Colonic mucosa (tissue), 4 donors: Measurements from ENCODE around the gene APOBEC3F. TPM values are rescaled to one million over a fixed set of nuclear protein-coding genes. Genes with fewer than 3 reads are reported as not detected.
"Not testable (repeated sequence)": the region's sequence is repeated elsewhere in the genome, so short reads cannot be mapped to it uniquely, and the experiment has no call there.

ENCODE experiments used
- DNase-seq: peaks from one replicate; pipeline ENCODE4 v3.0.0-alpha.2; 2020
- H3K27ac ChIP-seq: fragments of 200-600 bp; one replicate; pipeline ENCODE4 v1.8.0; 2021
- H3K27me3 ChIP-seq: fragments of 200-600 bp; one replicate; pipeline ENCODE4 v1.8.0; 2021
- H3K36me3 ChIP-seq: fragments of 200-600 bp; one replicate; pipeline ENCODE4 v1.8.0; 2021
- H3K4me1 ChIP-seq: fragments of 200-600 bp; one replicate; pipeline ENCODE4 v1.8.0; 2021; ENCODE audit warnings: mild to moderate bottlenecking
- H3K4me3 ChIP-seq: fragments of 200-600 bp; one replicate; pipeline ENCODE4 v1.8.0; 2021
- H3K9ac ChIP-seq, 2 donors: one replicate each; pipeline ENCODE4 v1.7.0; 2013; ENCODE audit warnings: control low read depth in 2 of 2, low read depth in 2 of 2, low read length in 2 of 2
- H3K9me3 ChIP-seq: fragments of 200-600 bp; one replicate; pipeline ENCODE4 v1.8.0; 2021
- CTCF ChIP-seq: fragments of 200-600 bp; IDR thresholded peaks from one replicate; pipeline ENCODE4 v1.8.0; 2022; ENCODE audit warnings: antibody characterized with exemption, mild to moderate bottlenecking
- intact Hi-C: fragments of 100-400 bp; cut with DNase I; formaldehyde crosslinking; loops from one replicate; pipeline ENCODE4 v1.14.1; 2022
- total RNA-seq, 2 donors: library from RNA; stranded (reverse); fragmentation: NEBNext Ultra II Directional in 1 of 2; extraction: Animal tissue kit (Norgen Biotek cat#: 25700) in 1 of 2; gene quantifications; one replicate each; pipeline ENCODE4 v1.2.1, GENCODE V29; 2021
- donor health status: healthy.
- donor health status: DM: no; HTN: no; CAD: no.
- donor health status: DM: no; HTN: no; CAD: no.

Gene APOBEC3F
- total RNA-seq, 2 donors from 2014 or later, result 7.0 to 7.3 TPM

- intact Hi-C loops, result no loop called here
Observed at GRCh38 chr22:39010946-39011345, 29.7 kb upstream of the APOBEC3F start.

GRCh38 chr22:39012533-39013511, 27.8 kb upstream of the APOBEC3F start:
- Histone ChIP-seq H3K36me3 (no peaks in the 10 kb centered on the region), H3K27me3 (no peaks in the 10 kb centered on the region), H3K4me3 (no peak overlapping the region), H3K27ac (no peak overlapping the region), H3K9ac (no peak overlapping the region), H3K9me3 (no peaks in the 10 kb centered on the region), H3K4me1 (peaks cover 5% of the 10 kb centered on the region)
- intact Hi-C loops, result no loop called here
- no peak for DNase-seq
- TF ChIP-seq CTCF, result no peak

More at GRCh38 chr22:39010946-39011345, 29.7 kb upstream of the APOBEC3F start:
- Histone ChIP-seq H3K4me3 (no peak overlapping the region), H3K9me3 (no peaks in the 10 kb centered on the region), H3K9ac (no peak overlapping the region), H3K27ac (no peak overlapping the region), H3K27me3 (no peaks in the 10 kb centered on the region), H3K36me3 (no peaks in the 10 kb centered on the region), H3K4me1 (peaks cover 5% of the 10 kb centered on the region)
- DNase-seq, result no peak
- TF ChIP-seq CTCF, result no peak

GRCh38 chr22:39013561-39013941, 27.1 kb upstream of the APOBEC3F start:
- Histone ChIP-seq H3K9ac (peak overlapping the region in 1 of 2 donors; percentile 74), H3K27ac (peak overlapping the region; percentile 82), H3K4me3 (peak overlapping the region; percentile 49)
- H3K36me3 ChIP-seq, DNase-seq, H3K27me3 ChIP-seq, H3K9me3 ChIP-seq, intact Hi-C loops, H3K4me1 ChIP-seq: not testable (repeated sequence)

GRCh38 chr22:39013942-39014722, 26.5 kb upstream of the APOBEC3F start, which contains the start of gene APOBEC3C:
Gene APOBEC3C (plus strand): TSS chr22:39014257. CDS start chr22:39014363, 106 bp downstream.
- peak; percentile 86 for DNase-seq
- Histone ChIP-seq H3K27ac (peak within 1 kb of the TSS; percentile 82), H3K4me3 (peak within 1 kb of the TSS; percentile 49), H3K9me3 (no peaks in the 10 kb centered on the region), H3K9ac (peak within 1 kb of the TSS; percentile 60 to 74), H3K27me3 (no peaks in the 10 kb centered on the region), H3K36me3 (no peaks in the 10 kb centered on the region), H3K4me1 (peaks cover 5% of the 10 kb centered on the region)
- intact Hi-C loops, result no loop called here
- no peak for TF ChIP-seq CTCF

GRCh38 chr22:39014723-39015121, 25.9 kb upstream of the APOBEC3F start:
- H3K9ac ChIP-seq, result peak overlapping the region; percentile 60 to 74
- H3K4me1 ChIP-seq, H3K36me3 ChIP-seq, H3K27me3 ChIP-seq, intact Hi-C loops, H3K9me3 ChIP-seq, DNase-seq: not testable (repeated sequence)
- H3K27ac ChIP-seq, result peak overlapping the region; percentile 82
- H3K4me3 ChIP-seq, result peak overlapping the region; percentile 49

GRCh38 chr22:39016592-39016991, 24.1 kb upstream of the APOBEC3F start:
- no peak for DNase-seq
- H3K9ac ChIP-seq, result no peak overlapping the region
- no peaks in the 10 kb centered on the region for H3K36me3 ChIP-seq
- intact Hi-C loops, result no loop called here
- peaks cover 5% of the 10 kb centered on the region for H3K4me1 ChIP-seq
- no peak overlapping the region for H3K27ac ChIP-seq
- H3K4me3 ChIP-seq, result no peak overlapping the region
- no peaks in the 10 kb centered on the region for H3K27me3 ChIP-seq
- TF ChIP-seq CTCF, result no peak
- H3K9me3 ChIP-seq, result no peaks in the 10 kb centered on the region
